Stimulated activated CD4-positive, alpha-beta T cell treated with anti-CD3 and anti-CD28 coated beads, Interleukin-2, amount 100 ng/mL, for 4 hours (primary cell): Measurements from ENCODE around the gene TMEM115.

Experiments used
- DNase-seq: peaks from one replicate; pipeline ENCODE4 v3.0.0-alpha.2; 2020; ENCODE audit warnings: low read depth

TMEM115 gene, protein sequence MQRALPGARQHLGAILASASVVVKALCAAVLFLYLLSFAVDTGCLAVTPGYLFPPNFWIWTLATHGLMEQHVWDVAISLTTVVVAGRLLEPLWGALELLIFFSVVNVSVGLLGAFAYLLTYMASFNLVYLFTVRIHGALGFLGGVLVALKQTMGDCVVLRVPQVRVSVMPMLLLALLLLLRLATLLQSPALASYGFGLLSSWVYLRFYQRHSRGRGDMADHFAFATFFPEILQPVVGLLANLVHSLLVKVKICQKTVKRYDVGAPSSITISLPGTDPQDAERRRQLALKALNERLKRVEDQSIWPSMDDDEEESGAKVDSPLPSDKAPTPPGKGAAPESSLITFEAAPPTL

GRCh38 chr3:50358911-50359759 lies at the start of gene TMEM115:
Gene TMEM115 (minus strand): TSS chr3:50359521. CDS start chr3:50359063, 458 bp downstream.
- peak; percentile 95 for DNase-seq

DNA sequence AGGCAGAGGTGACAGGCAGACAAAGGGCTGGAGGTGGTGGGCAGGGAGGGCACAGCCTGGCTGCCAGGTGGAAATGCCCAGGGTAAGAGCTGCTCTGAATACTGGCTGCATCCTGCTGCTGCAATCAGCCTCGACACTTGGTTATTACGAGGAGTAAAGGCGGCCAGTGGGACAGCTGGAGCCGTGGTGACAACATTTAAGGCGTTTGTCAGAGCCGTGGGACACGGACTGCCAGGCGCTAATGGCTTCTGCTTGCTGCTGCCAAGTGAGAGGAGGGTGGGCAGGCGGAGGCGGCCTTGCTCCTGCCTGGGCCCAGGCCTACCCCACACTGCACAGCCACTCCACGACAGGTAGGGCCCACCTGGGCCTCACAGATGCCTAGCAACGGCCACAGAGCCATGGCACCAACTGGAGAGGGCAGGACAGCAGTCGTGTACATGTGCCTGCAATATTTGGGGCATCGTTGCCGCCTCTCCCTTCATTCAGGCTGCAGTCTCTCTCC lies 49.2 kb upstream of the TMEM115 start:
- DNase-seq, result no peak

- no peak for DNase-seq
These were observed 47.2 kb upstream of the TMEM115 start for GRCh38 chr3:50406487-50406886.

GRCh38 chr3:50405249-50405648 lies 45.9 kb upstream of the TMEM115 start:
- DNase-seq, result no peak

GRCh38 chr3:50401978-50402595 lies 42.8 kb upstream of the TMEM115 start:
- DNase-seq, result no peak

DNA sequence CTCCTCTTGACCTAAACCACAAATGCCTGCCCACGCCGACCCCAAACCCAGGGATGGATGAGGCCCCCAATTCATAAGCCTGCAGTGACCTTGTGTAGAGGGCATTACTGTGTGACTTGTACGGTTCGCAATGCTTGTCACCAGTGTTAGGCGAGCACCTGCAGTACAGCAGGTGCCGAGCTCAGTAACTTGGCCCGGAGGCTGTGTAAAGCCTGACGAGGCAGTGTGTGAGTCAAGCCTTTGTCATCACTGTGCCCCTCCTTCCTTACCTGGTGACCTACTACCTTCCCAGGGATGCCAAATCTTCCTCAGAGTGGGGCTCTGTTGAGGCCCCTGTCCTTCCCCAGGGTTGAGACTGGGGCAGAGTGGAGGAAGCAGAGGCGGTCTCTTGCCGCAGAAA lies 37.2 kb upstream of the TMEM115 start:
- no peak for DNase-seq

GRCh38 chr3:50395070-50395860 lies 35.9 kb upstream of the TMEM115 start:
- DNase-seq, result no peak

- no peak for DNase-seq
These were observed 33.7 kb upstream of the TMEM115 start for GRCh38 chr3:50393061-50393460.

DNA sequence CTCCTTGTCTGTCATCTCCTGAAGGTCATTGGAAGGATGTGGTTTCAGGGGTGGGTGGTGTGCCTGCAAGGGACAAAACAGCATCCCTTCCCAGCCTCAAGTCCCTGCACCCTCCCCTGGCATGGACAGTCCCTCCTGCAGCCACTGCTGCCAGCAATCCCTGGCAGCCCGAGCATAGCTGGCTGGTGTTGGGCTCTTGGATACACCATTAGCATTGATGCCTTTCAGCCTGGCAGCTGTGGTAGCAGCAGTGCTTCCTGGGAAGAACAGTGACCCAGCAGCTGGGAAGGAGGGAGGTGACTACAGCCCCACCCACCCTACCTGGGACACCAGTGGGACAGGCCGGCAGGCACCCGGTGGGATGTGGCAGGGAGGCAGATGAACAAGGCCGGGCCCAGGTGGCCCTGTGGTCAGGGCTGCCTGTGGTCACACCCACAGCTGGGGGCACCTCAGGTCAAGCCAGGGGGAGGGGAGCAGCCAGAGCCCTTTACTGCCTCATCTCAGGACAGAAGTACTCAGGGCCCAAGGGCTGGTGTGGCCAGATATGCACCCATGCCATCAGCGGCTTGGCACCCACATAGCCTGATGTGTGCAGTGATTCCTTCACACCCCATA lies 32.9 kb upstream of the TMEM115 start:
- DNase-seq, result no peak

- DNase-seq, result no peak
These were observed 31.3 kb upstream of the TMEM115 start for GRCh38 chr3:50390508-50391224.

GRCh38 chr3:50389414-50389767 lies 30.1 kb upstream of the TMEM115 start:
- no peak for DNase-seq

DNA sequence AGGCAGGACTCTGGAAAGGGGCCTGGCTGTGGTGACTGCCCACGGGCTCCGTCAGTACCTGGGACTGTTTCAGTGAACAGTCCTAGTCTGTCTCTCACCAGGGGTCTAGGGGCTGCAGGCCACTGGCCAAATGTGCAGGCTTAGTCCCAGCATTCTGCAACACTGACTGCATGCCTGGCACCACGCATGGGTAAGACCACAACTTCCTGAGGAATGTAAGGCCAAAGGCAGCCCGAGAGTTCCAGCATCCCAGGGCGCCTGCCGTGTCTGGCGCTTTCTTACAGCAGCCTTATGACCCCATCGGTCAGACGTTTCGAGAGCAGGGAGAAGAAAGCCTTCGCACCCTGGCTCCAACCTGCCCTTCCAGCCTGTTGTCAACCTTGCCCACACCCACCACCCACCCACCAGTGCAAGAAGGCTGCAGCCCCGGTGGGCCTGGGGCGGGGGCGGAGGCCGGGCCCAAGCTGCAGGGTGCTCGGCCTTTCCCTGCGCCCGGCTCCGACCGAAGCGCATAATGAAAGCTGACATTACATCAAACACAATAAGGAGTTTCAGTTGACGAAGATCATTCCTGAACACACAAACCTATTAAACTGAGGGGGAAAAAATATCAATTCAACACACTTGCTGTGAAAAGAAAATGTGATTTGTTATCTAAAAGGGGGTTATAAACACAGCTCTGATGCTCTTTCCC lies 29.5 kb upstream of the TMEM115 start:
- no peak for DNase-seq

DNA sequence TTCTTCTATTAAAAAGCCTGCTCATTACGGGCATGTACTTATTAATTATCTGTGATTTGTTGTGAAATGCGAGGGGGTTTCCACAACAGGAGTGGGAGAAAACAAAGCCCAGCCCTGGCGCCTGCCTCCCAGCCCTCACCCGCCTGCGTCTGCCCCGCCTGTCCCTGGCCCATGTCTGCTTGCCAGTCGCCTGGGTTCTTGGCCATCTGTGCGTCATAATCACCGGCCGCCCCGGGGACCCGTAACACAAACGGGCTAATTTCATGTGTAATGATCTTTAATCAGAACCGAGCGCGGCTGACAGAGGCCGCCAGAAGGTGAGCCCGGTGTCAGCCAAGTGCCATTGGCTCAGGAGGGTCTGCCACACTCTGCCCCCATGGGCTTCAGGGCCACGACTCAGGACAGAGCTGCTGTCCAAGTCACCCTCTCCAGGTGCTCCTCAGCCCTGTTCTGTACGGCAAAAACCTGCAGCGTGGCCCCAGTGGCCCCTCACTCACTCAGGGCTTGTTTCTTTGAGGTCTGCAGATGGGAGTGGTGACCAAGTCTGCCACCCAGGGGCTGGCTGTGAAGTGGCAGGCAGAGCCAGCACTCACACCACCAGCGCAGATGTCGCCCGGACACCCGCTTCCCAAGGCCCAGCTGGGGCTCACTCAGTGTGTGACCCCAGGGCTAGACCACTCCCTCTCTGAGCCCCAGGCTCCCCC lies 28.8 kb upstream of the TMEM115 start:
- no peak for DNase-seq

- no peak for DNase-seq
These were observed 26.4 kb upstream of the TMEM115 start for GRCh38 chr3:50385754-50386153.

DNA sequence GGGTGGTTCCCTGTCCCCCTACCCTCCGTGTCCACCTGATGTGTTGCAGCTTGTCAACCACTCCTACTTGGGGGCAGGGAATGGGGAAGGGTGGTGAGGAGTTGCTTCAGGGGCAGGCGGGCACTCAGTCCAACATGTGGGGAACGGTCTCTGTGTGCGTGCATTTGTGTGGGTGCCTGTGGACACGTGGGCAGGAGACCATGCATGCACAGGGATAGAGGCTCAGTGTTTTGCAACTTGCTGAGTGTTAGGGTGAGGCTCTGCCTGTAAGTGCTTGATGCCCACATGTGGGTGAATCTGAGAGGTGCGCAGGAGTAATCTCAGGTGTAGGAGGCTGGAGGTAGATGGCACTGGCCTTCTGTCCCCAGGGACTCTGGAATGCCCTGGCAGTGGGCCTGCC lies 24.4 kb upstream of the TMEM115 start:
- no peak for DNase-seq

DNA sequence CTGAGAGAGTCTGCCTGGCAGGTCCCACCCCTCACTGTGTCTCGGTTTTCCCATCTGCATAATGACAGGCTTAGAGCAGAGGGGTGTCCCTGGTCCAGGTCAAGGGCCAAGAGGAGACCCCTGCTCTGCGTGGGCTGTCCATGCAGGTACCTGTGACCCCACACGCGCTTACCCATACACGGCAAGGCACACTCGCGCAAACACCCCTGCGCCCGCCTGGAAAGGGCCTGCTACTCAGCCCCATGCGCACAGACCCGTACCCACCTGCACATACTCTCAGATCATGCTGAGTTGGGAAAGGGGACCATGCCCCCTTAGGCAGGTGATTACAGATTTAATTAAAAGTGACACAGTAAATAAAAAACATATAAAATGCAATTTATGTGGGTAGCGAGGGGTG lies 23.4 kb upstream of the TMEM115 start:
- DNase-seq, result no peak

GRCh38 chr3:50381383-50381782 lies 22.1 kb upstream of the TMEM115 start:
- no peak for DNase-seq

DNA sequence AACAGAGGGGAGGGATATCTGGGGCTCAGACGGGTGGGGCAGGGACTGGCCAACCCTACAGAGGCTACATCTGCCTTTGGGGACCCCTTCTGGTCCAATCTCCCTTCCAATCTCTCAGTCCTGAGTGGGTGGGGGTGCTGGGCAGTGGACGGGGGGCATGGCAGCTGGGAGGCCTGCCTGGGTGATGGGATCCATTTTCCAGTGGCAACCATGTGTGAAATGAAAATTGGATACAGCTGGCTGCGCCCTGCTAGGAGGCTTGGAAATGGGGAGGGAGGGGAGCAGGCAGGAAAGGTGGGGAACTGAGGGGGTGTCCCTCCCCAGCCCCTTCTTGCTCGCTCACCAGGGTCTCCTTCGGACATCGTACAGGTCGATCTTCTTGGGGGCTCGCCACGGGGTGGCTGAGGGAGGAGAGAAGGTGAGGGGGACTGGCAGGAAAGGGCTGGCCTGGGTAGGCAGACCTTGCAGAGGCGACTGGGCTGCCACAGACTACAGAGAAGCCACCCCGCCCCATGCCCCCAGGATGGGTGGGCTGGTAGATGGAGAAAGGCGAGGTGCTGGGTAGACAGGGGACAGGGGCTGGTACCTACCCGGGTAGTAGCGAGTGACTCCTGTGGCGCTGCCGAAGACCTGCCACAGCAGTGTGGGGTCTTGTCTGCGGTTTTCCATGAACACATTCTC lies 21.2 kb upstream of the TMEM115 start:
- DNase-seq, result no peak

GRCh38 chr3:50378757-50379156 lies 19.4 kb upstream of the TMEM115 start:
- no peak for DNase-seq
